GM19463 (cell line): ENCODE results near the gene GBE1.
A peak's percentile ranks its signal among the peaks of the same experiment; 100 is the strongest.

ENCODE experiments used
- ATAC-seq: cut with Tn5 transposase; IDR thresholded peaks from one replicate; pipeline ENCODE4 v1.9.1; 2021; ENCODE audit warnings: mild to moderate bottlenecking, moderate library complexity; ENCODE audit not compliant: unreplicated experiment

Gene GBE1

GRCh38 chr3:81632659-81633058 lies 128.8 kb downstream of the GBE1 start:
- ATAC-seq: no peak

- no peak for ATAC-seq
Observed at GRCh38 chr3:81624756-81625155, 136.7 kb downstream of the GBE1 start.

GRCh38 chr3:81622395-81622794 lies 139.1 kb downstream of the GBE1 start:
- no peak for ATAC-seq

GRCh38 chr3:81621277-81621676 lies 140.2 kb downstream of the GBE1 start:
- no peak for ATAC-seq

GRCh38 chr3:81620849-81621248 lies 140.6 kb downstream of the GBE1 start:
- no peak for ATAC-seq

- ATAC-seq: no peak
Observed at GRCh38 chr3:81612768-81613167, 148.7 kb downstream of the GBE1 start.

- ATAC-seq: no peak
Observed at GRCh38 chr3:81602781-81603180, 158.7 kb downstream of the GBE1 start.

GRCh38 chr3:81601707-81602305 lies 159.6 kb downstream of the GBE1 start:
- ATAC-seq: no peak

GRCh38 chr3:81592101-81592500 lies 169.3 kb downstream of the GBE1 start:
- no peak for ATAC-seq

- ATAC-seq: no peak
Observed at GRCh38 chr3:81585937-81586336, 175.5 kb downstream of the GBE1 start.

GRCh38 chr3:81585056-81585455 lies 176.4 kb downstream of the GBE1 start:
- no peak for ATAC-seq

GRCh38 chr3:81581966-81582599 lies 179.4 kb downstream of the GBE1 start:
- peak; percentile 88 for ATAC-seq

- no peak for ATAC-seq
Observed at GRCh38 chr3:81580355-81580754, 181.1 kb downstream of the GBE1 start.

GRCh38 chr3:81579744-81580143 lies 181.7 kb downstream of the GBE1 start:
- ATAC-seq: no peak

- no peak for ATAC-seq
Observed at GRCh38 chr3:81572201-81572756, 189.2 kb downstream of the GBE1 start.

GRCh38 chr3:81568378-81568777 lies 193.1 kb downstream of the GBE1 start:
- ATAC-seq: no peak

- ATAC-seq: no peak
Observed at GRCh38 chr3:81565041-81565440, 196.4 kb downstream of the GBE1 start.

GRCh38 chr3:81558106-81558505 lies 203.3 kb downstream of the GBE1 start:
- no peak for ATAC-seq

- no peak for ATAC-seq
Observed at GRCh38 chr3:81554801-81555200, 206.6 kb downstream of the GBE1 start.

- ATAC-seq: no peak
Observed at GRCh38 chr3:81554388-81554787, 207.1 kb downstream of the GBE1 start.

GRCh38 chr3:81550415-81550814 lies 211.0 kb downstream of the GBE1 start:
- ATAC-seq: no peak

GRCh38 chr3:81549831-81550230 lies 211.6 kb downstream of the GBE1 start:
- no peak for ATAC-seq

GRCh38 chr3:81549388-81549787 lies 212.1 kb downstream of the GBE1 start:
- no peak for ATAC-seq
